Ureter (tissue), 1 donor: ENCODE data around the gene C1QTNF8. TPM values are rescaled to one million over a fixed set of nuclear protein-coding genes. Genes with fewer than 3 reads are reported as not detected.

Experiments
- DNase-seq: peaks from one replicate; pipeline ENCODE4 v3.0.0-alpha.2; 2020; ENCODE audit warnings: low spot score
- total RNA-seq: library from RNA; stranded (reverse); gene quantifications from one replicate; pipeline ENCODE4 v1.2.4, GENCODE V29; 2023
- donor health status: DM: yes; HTN: yes; CAD: no.

C1QTNF8 gene
- total RNA-seq, 1 donor from 2014 or later = not detected

DNA sequence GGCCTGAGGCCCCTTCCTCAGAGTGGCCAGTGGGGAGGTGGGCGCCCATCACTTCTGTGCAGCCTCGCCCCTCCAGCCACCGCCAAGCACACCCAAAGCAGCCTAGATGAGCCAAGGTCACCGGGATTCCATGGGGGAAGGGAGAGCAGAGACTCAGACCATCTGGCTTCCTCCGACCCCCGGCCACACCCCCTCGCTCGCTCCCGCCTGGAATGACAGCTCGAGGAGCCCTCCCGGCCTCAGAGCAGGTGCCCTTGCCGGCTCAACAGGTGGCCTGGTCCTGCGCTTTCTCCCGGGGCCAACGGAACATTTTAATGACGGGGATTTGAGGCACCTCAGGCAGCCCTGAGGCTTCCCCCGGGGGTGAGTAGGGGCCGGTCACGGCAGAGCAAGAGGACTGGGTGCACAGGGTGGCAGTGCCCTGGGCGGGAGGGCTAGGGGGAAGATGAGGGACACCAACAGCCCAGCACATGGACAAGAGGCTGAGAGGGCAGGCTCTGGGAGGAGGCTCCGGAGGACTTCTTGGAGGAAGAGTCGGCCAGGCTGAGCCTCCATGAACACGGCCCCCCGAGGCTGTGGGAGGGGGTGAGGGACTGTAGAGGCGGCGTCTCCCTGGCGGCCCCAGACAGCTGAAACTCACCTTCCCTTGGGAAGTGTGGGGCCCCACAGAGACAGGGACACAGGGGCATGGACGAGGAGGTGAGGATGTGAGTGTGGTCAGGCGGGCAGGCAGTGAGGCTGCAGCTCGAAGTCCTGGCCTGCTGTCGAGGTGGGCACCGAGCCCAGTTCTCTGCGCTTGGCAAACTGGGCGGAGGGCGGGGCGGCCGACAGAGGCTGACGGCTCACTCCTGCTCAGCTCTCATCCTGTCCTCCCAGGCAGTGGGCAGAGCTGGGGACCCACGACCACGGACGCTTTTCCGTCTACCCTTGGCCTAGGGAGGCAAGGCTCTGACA, 12.5 kb upstream of the C1QTNF8 start:
- peak; percentile 73 for DNase-seq

DNA sequence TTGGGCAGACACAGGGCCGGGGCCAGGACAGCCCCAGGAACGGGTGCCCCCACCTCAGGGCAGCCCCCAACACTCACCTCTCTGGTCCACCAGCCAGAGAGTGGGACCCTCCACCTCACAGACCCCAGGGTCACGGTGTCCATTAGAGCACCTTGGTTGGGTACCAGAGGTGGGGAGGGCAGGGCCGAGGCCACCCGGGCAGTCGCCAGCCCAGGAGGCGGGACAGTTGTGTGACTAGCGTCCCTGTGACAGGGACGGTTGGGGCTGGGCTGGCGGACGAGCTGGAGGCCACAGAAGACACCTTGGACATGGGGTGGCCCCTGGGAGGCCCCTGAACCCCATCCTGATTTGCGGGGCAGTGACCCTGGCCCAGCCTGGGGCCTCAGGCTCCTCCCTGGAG, 11.7 kb upstream of the C1QTNF8 start:
- DNase-seq = no peak

DNA sequence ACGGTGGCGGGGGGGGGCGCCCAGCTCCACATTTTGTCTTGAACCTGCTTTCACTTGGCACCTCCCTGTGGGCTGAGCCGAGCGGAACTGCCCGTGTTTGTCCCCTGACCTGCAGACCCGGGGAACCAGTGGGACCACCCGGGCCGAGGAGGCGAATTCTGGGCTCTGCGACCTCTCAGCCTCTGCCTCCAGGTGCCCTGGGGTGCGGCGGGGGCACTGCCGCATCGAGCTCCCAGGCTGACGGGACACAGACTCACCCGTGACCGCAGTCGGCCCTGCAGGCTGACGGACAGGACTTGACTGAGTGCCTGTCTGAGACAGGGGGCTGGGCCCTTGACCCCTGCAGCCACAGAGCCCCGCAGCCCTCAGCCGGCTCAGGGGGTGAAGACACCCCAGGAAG, 11.1 kb upstream of the C1QTNF8 start:
- DNase-seq = no peak

DNA sequence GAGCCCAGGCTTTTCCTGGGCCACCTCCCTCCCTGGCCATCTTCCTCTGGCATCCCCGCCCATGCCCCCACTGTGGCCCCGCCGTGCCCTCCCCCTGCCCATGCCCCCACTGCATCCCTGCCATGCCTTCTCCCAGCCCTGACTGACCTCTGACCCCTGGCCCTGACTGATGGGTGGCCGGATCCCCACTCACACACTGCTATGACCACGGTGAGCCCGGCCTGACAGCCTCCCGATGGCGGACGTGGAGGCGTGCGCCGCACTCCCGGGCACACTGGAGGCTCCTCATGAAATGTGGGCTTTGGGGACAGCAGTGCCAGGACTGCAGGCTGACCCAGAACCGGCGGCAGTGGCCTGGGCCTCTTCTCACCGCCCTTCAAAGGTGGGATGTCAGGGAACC, 10.6 kb upstream of the C1QTNF8 start:
- DNase-seq = no peak

DNA sequence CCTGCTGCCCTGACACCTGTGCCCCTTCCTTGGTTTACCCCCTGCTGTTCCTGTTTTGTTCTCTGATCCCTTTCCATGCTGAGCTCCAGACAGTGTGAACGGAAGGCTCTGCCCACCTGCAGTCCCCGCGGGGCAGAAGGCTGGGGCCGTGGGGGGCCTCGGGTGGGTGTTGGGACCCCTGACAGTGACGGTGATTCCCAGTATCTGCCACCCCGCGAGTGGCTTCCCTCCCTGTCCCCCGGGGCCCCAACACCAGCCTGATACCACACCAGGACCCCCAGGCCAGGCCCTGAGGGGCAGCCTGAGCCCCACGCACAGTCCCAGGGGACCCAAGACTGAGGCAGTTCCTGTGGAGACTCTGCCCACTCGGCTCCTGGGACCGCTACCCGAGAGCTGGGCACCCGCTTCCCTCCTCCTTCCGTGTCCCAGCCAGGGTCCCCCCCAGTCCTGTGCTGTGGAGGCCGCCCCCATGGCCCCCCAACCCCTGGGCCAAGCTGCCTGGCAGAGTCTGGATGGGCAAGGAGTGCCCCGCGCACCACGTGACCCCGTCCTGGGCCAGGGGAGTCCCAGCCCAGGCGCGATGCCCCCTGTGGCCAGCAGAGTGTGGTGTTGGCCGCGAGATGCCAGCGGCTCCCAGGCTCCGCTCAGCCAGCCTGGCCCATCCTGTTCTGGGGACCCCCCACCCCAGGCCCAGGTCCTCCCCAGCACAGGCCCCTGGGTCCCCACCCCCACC, 10.0 kb upstream of the C1QTNF8 start:
- peak; percentile 64 for DNase-seq

DNA sequence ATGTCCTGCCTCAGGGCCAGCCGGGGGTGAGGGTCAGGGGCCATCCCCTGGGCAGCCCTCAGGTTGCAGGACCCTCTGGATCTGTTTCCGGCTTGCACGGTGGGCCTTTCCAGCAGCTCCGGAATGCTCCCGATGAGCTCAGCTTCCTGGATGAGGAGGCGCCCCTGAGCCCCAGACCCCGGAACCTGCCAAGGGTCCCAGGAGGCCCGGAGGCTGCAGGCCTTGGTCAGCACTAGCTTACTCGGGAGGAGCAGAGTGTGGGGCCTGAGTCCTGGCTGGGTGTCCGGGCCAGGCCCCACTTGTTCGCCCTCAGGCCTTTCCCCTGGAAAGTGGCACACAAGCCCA, 7.6 kb upstream of the C1QTNF8 start:
- DNase-seq = no peak

DNA sequence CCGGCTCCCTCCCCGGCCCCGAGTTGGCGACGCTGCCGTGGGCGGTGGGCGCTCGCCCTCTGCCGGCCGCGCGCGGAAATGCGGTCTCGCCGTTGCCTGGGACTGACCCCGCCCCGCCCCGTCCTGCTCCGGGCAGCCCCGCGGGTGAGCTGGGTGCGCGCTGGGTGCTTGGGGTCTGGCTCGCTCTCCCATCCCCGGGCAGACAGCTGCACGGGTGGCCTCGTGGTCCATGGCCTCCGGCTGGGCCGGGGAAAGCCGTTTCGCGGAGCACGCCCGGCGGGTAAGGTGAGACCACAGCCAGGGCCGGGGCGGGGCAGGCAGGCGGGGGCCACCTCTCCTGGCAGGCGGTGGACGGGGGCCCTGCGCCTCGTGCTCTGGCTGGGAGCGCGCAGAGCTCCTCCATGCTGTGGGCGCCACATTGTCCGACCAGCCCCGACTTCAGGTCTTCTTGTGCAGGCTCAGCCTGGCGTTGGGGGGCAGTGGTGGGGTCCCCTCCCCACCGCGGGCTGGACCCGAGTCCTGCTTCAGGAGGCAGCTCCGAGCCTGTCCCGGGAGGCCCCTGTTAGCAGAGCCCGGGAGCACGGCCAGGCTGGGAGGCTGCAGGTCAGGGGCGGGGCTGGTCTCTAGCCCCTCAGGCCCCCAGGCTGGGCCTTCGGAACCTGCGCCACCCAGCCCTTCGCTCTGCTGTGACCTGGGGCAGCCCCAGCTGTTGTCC, 7.0 kb upstream of the C1QTNF8 start:
- DNase-seq = no peak

DNA sequence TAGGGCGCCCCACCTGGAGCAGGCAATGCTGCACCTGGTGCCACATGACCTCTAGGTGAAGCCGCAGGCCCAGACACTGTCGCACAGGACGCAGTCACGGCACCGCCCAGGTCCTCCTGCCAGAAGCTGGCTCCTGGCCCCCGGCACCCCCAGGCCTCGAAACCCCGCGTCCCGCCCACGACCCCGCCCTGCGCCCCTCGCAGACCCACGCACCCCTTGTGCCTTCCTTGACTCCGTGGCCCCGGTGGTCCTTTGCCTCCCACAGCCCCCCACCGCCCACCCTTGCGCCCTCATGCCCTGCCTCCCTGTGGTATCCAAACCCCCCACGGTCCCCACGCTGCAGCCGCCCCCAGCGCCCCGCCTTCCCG, 6.3 kb upstream of the C1QTNF8 start:
- no peak for DNase-seq

DNA sequence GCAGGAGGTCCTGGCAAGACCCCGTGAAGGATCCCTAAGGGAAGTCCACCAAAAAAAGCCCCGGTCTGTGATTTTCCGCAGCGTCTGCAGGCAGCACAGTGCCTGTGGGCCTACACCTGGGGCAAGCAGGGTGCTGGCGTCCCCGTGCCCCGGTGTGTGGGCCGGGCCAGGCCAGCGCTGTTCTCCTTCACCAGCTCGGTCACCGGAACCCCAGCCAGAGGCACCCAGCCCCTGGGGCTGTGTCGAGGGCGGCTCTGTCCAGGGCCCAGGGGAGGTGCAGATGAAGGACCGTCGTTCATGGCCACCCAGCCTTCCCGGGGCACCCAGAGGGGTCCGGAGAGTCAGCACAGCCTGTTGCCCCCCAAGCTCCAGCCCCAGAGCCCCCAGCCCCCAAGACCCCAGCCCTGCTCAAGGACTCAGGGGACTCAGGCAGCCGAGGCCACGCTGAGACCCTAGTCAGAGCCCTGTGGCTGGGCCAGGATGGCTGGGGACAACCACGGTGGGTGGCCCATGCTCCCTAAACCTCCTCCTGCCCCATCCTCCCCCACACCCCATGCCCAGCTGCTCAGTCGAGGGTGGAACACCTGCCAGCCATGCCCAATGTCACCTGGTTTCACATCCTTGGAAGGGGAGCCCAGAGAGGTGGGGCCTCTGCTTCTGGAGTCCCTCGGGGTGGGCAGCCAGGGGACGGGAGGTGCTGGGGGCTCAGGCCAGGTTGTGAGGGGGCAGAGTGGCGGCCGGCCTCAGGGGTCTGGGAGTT, 5.7 kb upstream of the C1QTNF8 start:
- no peak for DNase-seq

DNA sequence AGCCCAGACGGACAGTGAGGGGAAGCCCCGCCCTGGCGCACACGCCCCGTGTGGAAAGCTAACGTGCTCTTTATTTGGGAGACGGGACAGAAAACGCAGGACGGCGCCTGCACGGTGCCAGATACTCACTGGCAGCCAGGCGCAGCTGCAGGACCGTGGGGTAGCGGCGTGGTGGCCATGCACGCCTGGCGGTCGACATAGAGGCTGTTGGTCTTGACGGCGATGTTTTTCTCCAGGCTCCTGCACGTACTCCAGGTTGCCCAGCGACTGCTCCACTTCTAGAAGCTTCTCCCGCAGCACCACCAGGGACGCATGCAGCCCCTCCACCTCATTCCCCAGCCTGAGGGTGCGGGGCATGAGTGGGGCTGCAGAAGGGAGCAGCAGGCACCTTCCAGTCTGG, 5.1 kb upstream of the C1QTNF8 start:
- DNase-seq = no peak

DNA sequence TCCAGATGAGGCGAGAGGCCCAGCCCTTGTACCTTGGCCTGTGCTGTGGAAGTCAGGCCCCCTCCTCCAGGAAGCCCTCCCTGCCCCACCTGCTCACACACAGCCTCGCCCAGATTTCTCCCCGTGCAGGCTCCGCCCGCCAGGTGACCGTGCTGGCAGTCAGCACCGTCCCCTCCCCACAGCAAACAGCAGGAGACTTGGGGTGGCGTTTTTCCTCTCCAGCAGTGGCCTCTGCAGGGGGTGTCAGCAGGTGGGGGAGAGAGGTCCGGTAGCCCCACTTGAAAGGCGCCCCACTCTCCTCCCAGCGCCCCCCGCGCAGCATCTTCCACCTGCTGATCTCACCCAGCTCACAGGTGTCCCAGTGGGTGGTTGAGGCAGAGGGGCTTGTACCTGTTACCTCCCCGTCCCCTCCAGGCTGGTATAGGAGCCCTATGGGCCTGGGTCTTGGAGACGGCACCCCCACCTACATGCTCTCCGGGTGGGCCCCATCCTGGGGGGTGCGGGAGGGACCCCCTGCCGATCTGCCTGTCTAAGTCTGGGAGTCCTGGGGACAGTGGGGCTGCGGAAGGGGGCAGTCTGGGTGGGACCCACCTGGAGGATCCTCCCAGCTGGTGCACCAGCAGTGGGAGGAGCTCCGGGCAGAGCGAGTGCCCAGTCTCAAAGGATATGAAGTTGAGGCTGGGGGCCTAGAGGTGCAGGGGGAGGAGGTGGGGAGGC, 4.2 kb upstream of the C1QTNF8 start:
- no peak for DNase-seq

DNA sequence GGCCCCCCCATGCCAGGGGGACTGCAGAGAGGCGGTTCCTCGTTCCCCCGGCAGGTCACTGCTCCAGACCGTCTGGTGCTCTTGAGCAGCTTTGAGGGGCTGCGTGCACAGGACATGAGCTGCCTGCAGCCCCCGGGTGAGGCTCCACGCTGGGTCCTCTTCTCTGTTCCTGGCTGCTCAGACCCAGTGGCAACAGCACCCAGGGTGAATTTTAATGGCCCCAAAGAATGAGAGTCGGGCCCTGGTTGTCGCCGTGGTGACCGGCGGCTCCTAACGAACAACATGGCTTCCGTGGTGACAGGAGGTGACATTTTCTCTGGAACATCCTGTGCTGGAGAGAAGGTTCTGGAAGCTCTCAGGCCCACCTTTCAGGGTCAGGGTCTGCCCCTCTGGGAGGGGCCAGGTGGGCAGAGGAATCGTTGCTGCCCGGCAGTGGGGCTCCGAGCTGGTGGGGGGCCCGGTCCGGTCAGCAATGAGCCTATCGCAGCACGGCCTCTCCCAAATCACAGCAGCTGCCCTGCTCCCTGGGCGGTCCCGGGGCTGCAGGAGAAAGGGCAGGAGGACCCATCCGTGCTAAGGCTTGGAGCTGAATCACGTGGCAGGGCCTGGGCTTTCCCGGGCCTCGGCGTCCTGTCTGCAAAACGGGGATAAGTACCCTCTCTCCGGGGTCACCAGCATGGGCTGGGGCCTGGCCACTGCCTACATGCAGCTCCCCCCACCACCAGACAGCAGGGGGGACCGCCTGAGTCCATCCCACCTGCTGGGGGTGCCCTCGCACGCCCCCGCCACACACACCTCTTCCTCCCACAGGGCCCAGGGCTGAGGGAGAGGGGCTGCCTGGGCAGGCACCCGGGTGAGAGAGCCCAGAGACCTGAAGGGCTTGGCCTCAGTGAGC, 3.4 kb upstream of the C1QTNF8 start:
- DNase-seq = no peak

DNA sequence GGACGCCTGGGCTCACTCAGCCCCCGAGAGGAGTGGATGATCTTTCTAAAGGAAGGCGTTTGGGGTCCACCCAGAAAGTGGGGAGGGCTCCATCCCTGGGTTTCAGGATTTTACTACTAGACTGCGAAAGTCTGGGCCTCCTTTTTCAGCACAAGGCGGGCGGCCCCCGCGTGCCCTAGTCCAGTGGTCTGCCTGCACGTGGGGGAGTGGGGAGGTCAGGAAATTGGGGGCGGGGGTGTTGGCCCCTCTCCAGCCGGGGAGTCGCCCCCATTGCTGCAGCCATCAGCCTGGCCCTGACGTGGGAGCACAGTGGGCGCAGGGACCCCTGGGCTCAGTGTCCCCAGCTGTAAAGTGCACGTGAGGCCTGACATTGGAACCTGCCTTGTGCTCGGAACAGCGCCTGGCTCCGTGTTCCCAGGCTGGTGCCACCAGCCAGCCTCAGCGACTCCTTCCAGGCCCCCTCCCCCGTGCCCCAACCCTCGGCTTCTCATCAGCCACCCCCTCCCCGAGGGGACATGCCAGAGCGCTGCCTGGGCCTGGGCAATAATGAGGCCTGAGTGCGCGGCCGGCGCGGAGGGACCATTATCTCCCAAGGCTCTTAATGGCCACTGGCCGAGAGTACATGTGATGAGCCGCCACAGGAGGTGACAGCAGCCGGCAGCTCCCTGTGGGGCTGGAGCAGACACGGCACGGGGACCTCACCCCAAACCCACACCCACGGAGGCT, 2.4 kb upstream of the C1QTNF8 start:
- DNase-seq = no peak

DNA sequence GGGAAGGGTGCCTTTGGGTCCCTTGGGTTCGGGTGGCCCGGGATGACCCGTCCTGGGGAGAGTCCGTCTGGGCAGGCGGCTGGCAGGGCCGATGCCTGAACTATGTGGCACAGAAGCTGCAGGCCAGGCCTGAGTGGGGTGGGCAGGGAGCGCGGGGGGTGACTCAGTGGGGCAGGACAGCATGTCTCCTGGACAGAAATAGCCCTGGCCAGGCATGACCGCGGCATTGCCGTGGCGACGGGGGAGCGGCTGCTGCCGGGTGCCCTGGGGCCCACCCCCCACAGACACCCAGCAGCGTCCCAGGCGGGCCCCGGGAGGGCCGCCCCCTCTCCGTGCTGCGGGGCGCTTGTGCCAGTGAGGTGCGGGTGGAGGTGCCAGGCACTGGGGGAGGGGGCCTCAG, 1.8 kb upstream of the C1QTNF8 start:
- DNase-seq = no peak

DNA sequence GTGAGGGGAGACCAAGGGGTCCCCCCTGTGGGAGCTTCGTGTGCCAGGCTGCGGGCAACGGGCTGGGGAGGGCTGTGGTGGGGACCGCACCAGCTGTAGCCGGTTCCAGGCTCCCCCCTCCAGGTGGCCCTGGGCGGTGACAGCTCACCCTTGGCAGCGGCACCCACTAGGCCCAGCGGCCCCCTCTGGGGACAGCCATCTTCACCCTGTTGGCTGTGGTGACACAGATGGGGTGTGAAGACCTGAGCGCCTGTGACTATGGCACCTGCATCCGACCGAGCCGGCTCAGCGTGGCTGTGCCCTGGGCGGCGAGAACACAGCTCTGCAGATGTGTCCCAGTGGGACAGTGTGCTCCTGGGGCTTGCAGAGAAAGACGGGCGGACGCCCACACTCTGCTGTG, 1.1 kb upstream of the C1QTNF8 start:
- DNase-seq = no peak

DNA sequence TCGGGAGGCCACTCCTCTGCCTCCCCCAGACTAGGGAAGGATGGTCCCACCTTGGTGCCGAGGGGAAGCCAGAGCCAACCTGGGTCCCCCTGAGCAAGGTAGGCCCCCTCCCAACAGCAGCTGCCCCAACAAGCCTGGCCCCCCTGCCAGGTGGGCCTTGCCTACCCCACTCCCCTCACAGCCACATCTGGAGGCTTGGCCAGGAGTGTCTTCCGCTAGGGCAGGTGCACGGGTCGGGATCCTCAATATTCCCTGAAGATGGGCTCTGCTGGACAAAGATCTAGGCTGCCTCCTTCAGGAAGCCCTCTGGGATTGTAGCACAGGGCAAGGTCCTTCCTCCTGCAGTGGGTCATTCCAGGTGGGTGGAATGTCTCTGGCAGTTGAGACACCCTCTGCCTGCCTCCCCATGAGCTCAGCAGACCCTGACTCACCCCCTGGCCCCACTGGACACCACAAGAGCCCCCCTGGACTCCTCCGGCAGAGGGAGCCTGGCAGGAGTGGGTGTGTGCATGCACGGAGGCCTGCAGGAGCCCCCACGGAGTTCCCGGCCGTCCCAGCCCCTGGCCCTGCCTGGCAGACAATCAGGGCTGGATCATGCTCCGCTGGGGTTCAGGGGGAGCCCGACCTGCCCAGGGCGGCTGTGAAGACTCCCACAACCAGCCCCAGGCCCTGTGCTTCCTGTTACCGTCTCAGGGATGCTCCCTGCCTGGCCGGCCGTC, 435 bp downstream of the C1QTNF8 start:
- DNase-seq = no peak

DNA sequence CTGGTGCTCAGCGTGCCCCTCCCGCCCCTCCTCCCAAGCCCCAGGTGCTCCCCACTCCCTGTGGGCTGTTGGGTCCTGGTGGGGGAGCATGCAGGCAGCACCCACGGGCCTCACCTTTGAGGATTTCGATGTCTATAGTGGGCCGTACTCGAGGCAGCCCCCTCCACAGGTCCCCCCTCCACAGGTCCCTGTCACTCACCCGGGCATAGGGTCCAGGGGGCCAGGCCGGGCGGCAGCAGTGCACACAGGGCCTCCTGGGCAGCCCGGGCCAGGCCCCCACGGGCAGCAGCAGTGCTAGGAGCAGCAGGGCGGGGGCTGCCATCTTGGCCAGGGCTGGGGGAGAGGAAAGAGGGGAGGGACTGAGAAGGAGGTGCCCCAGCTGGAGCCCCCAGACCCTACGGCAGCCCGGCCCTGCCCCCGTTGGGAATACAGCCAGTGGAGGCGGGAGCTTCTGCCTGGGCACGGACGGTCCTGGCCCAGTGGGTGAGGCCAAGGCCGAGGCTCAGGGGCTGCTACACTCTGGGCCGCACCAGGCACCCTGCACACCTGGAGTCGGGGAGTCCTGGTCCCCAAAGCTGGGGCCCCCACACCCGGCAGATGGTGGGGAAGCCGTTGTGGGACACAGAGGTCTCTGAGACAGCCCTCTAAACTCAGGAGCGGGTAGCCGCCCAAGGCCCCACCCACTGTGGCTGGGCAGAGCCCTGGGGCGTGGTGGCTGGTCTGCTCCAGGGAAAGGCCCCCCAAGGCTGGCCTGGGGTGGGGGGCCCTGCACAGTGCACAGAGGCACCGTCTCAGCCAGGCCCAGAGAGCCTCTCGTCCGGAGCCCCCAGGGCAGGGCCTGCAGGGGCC, 1.2 kb downstream of the C1QTNF8 start:
- no peak for DNase-seq

DNA sequence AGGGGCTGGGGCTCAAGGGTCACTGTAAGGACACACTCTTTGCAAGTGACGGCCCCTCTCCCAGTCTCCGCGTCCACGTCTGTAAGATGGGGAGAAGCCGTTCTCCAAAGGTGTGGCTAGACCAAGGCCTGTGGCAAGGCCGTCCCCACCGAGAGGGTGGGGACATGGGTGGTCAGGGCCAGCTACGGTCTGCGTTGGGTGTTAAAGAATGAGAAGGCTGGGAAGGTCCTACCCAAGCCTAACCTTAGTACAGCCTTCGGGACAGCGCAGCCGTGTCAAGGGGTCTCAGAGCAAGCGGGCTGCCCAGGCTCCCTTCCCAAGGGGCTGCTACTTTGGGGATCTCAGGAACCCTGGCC, 1.9 kb downstream of the C1QTNF8 start:
- no peak for DNase-seq
